ENCODE results near the gene ADAMTS14.
"Not testable (repeated sequence)": the region's sequence is repeated elsewhere in the genome, so short reads cannot be mapped to it uniquely, and the experiment has no call there.

ADAMTS14 gene, protein sequence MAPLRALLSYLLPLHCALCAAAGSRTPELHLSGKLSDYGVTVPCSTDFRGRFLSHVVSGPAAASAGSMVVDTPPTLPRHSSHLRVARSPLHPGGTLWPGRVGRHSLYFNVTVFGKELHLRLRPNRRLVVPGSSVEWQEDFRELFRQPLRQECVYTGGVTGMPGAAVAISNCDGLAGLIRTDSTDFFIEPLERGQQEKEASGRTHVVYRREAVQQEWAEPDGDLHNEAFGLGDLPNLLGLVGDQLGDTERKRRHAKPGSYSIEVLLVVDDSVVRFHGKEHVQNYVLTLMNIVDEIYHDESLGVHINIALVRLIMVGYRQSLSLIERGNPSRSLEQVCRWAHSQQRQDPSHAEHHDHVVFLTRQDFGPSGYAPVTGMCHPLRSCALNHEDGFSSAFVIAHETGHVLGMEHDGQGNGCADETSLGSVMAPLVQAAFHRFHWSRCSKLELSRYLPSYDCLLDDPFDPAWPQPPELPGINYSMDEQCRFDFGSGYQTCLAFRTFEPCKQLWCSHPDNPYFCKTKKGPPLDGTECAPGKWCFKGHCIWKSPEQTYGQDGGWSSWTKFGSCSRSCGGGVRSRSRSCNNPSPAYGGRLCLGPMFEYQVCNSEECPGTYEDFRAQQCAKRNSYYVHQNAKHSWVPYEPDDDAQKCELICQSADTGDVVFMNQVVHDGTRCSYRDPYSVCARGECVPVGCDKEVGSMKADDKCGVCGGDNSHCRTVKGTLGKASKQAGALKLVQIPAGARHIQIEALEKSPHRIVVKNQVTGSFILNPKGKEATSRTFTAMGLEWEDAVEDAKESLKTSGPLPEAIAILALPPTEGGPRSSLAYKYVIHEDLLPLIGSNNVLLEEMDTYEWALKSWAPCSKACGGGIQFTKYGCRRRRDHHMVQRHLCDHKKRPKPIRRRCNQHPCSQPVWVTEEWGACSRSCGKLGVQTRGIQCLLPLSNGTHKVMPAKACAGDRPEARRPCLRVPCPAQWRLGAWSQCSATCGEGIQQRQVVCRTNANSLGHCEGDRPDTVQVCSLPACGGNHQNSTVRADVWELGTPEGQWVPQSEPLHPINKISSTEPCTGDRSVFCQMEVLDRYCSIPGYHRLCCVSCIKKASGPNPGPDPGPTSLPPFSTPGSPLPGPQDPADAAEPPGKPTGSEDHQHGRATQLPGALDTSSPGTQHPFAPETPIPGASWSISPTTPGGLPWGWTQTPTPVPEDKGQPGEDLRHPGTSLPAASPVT

DNA sequence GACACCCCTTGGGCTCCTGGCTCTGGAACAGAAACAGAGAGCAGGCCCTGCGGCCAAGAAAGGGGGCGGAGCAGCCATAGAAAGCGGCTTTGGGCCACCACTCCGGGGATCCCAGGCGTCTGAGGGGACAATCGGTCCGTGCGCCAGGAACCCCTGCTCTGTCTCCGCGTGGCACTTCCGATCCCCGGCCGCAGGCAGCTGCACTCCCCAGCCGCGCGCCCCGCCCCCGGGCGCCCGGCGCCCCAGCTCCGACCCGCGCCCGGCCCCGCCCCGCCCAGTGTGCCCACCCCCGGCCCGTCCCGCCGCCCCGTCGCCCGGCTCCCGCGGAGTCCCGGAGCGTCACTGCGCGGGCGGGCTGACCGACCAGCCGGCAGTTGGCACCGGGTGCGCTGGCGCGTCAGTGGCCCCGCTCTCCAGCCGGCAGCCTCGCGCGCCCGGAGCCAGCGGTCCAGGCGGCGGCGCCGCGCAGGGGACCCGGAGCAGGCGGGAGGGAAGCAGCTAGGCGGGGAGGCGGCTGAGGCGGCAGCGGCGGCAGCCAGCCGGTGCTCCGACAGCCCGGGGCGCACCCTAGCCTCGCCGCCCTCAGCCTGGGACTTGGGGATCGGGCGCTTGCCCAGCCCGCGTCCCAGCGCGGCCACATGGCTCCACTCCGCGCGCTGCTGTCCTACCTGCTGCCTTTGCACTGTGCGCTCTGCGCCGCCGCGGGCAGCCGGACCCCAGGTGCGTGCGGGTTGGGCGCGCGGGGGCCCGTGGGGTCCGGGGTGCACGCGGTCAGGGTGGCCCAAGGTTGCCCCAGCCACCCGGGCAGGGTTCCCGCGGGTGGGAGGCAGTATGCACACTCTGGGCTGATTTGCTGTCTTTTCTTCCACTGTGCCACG is at the start of gene ADAMTS14:
ADAMTS14 (plus strand) TSS at position 342 of the 878 bp plus-strand sequence; CDS start at position 639, 297 bp downstream.
- DNase-seq = no peak

GRCh38 chr10:70622541-70622940 is 49.8 kb upstream of the ADAMTS14 start:
- DNase-seq = no peak

DNA sequence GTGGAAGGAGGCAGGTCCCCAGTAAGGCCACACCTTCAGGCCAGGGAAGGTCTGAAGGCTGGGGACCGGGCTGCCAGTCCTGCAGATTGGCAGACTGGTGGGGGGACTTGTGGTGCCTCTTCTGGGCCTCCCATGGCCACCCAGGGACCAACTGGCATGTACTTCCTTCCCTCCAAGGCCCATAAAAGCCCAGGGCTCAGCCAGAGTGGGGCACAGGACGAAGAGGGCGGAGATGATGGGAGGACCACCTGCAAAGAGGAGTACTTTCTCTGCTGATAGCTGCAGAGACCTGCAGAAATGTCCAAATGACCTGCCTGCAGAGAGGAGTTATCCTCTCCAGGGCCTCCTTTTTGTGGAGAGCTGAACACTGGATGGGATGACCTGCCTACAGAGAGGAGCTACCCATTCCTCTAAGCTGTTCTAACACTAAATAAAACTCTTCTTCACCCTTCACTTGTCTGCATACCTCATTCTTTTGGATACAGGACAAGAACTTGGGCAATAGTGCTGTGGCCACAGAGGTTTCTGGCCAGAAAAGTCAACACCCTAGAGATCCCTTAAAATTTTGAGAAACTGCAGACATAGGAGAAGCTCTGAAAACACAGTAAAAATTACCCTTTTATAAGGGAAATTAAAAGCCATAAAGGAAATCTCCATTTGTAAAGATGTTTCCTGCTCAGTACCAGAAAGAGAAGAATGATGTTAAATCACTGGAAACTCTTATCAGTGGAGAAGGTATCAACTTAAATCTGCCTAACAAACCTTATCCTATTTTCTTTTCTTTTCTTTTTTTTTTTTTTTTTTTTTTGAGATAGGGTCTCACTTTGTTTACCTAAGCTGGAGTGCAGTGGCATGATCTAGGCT is 49.1 kb upstream of the ADAMTS14 start:
- DNase-seq = no peak

DNA sequence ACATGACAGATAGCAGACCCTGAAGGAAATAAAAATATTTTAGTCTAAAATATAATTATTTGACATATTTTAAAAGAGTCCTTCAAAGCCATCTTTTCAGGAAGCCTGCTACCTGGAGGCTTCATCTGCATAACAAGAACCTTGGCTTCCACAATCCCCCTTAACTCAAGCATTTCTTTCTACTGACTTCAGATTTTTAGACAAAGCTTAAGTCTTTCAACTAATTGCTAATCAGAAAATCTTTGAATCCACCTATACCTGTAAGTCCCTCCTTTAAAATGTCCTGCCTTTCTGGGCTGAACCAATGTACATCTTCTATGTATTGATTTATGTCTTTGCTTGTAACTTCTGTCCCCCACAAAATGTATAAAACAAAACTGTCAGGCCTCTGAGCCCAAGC is 46.2 kb upstream of the ADAMTS14 start:
- DNase-seq = no peak

GRCh38 chr10:70629338-70629737 is 43.0 kb upstream of the ADAMTS14 start:
- no peak for DNase-seq

GRCh38 chr10:70631735-70632134 is 40.6 kb upstream of the ADAMTS14 start:
- not testable (repeated sequence) for DNase-seq

- DNase-seq = no peak
These were observed 38.3 kb upstream of the ADAMTS14 start for GRCh38 chr10:70634011-70634410.

DNA sequence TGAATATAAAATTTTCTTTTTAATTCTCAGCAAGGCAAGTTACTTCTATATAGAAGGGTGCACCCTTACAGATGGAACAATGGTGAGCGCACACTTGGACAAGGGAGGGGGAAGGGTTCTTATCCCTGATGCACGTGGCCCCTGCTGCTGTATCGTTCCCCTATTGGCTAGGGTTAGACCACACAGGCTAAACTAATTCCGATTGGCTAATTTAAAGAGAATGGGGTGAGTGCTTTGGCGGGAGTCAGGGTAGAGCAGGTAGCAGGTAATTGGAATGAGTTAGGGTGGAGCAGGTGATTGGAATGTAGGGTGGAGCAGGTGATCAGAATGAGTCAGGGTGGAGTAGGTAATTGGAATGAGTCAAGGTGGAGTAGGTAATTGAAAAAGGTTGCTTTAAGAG is 37.8 kb upstream of the ADAMTS14 start:
- DNase-seq = not testable (repeated sequence)

DNA sequence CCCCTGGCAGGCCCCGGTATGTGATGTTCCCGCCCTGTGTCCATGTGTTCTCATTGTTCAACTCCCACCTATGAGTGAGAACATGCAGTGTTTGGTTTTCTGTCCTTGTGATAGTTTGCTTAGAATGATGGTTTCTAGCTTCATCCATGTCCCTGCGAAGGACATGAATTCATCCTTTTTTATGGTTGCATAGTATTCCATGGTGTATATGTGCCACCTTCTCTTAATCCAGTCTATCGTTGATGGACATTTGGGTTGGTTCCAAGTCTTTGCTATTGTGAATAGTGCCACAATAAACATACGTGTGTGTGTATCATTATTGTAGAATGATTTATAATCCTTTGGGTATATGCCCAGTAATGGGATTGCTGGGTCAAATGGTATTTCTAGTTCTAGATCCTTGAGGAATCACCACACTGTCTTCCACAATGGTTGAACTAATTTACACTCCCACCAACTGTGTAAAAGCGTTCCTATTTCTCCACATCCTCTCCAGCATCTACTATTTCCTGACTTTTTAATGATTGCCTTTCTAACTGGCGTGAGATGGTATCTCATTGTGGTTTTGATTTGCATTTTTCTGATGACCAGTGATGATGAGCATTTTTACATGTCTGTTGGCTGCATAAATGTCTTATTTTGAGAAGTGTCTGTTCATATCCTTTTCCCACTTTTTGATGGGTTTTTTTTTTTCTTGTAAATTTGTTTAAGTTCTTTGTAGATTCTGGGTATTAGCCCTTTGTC is 32.5 kb upstream of the ADAMTS14 start:
- DNase-seq = not testable (repeated sequence)

GRCh38 chr10:70643272-70643671 is 29.0 kb upstream of the ADAMTS14 start:
- DNase-seq = not testable (repeated sequence)

DNA sequence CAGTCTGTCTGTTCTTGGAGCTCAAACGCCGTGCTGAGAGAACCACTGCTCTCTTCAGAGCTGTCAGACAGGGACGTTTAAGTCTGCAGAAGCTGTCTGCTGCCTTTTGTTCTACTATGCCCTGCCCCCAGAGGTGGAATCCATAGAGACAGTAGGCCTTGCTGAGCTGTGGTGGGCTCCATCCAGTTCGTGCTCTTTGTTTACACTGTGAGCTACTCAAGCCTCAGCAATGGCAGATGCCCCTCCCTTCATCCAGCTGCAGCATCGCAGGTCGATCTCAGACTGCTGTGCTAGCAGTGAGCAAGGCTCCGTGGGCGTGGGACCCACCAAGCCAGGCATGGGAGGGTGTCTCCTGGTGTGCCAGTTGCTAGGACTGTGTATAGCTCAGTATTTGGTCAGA is 27.3 kb upstream of the ADAMTS14 start:
- DNase-seq = not testable (repeated sequence)

DNA sequence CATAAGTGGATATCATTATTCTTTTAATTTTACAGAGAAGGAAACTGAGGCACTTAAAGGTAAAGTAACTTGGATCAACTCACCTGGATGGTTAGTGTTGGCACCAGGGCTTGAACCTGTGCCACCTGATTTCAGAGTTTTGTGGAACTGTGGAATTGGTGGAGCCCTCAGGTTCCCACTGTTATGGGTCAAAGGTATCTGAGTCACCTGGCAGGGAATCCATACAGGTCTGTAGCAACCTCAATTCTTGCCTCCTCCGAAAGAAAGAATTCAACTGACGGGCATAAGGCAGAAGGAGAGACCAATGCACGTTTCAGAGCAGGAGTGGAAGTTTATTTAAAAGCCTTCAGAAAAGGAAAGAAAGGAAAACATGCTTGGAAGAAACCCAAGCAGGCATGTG is 25.2 kb upstream of the ADAMTS14 start:
- DNase-seq = no peak

DNA sequence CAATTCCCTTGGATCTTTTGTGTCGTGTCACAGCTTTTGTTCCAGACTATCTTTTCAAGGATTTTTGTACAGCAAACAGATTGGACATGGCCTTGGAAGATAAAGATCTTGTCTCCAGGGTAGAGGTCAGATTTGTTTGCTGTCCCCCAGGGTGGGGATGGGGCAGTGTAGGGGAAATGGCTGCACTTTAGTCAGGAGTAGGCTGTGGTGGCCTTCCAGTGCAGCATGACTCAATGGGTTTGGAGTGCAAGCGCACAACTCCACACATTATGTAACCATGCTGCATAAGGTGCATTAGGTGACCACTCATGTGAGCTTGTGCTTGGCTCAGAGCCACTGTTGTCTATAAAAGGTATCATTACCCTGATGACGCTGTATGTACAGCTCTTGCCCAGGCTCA is 23.9 kb upstream of the ADAMTS14 start:
- DNase-seq = no peak

DNA sequence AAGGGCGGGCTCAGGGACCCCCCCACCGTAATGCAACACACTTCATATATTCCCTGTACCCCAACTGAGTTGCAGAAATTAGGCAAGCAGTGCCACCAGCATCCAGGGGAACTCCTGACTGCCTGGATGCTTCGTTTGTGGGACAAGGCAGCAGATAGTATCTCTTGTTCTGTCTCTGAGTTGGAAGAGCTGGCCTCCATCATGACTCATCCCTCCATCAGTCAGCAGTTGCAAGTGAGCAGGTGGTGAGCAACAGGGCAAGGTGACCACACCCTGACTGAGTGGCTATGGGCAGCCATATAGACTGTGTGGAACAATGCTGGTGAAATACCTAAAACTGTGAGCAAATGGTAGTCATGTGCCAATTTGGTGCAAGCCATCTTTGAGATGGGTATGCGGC is 22.8 kb upstream of the ADAMTS14 start:
- DNase-seq = no peak

GRCh38 chr10:70650104-70650503 is 22.2 kb upstream of the ADAMTS14 start:
- no peak for DNase-seq

DNA sequence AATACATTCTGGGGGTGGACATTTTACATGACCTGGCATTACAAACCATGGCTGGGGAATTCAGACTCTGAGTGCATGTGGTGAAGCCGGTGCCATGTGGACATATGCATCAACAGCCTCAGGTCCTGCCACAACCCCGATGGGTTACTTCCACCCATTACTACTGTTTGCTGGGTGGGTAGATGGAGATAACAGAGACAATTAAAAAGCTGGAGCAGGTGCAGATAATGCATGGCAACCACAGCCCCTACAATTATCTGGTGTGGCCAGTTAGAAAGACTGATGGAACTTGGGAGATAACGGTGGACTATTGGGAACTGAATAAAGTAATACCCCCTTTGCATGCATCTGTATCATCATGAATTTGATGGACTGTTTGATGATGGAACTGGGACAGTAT is 21.6 kb upstream of the ADAMTS14 start:
- no peak for DNase-seq

- no peak for DNase-seq
These were observed 20.6 kb upstream of the ADAMTS14 start for GRCh38 chr10:70651661-70652060.

GRCh38 chr10:70652761-70653657 is 19.3 kb upstream of the ADAMTS14 start:
- no peak for DNase-seq

- no peak for DNase-seq
These were observed 17.0 kb upstream of the ADAMTS14 start for GRCh38 chr10:70655316-70655715.

Data from cerebellar nuclear complex (tissue), 1 donor.